KMS-11 (cell line): Measurements from ENCODE around the gene CNPY1.

Source experiments
- H2AFZ ChIP-seq: fragments of 200-600 bp; sonication (generic); 2 replicates; pipeline ENCODE4 v1.6.1; 2016; ENCODE audit warnings: antibody characterized with exemption, mixed run types, low read depth
- H3K27ac ChIP-seq: fragments of 200-600 bp; sonication (generic); 2 replicates; pipeline ENCODE4 v1.6.1; 2016; ENCODE audit warnings: mild to moderate bottlenecking, mixed run types
- H3K27me3 ChIP-seq: fragments of 200-600 bp; sonication (generic); 2 replicates; pipeline ENCODE4 v1.6.1; 2017; ENCODE audit warnings: mild to moderate bottlenecking, low read depth, mixed run types, moderate library complexity; ENCODE audit not compliant: insufficient read depth
- H3K36me3 ChIP-seq: fragments of 200-600 bp; sonication (generic); 2 replicates; pipeline ENCODE4 v1.6.1; 2017; ENCODE audit warnings: mild to moderate bottlenecking, mixed run types; ENCODE audit not compliant: insufficient read depth
- H3K4me1 ChIP-seq: fragments of 200-600 bp; sonication (generic); 2 replicates; pipeline ENCODE4 v1.6.1; 2016; ENCODE audit warnings: mild to moderate bottlenecking, low read depth, mixed run types; ENCODE audit not compliant: poor library complexity, severe bottlenecking
- H3K4me2 ChIP-seq: fragments of 200-600 bp; sonication (generic); 2 replicates; pipeline ENCODE4 v1.7.0; 2016; ENCODE audit warnings: mild to moderate bottlenecking, mixed run types
- H3K4me3 ChIP-seq: fragments of 200-600 bp; sonication (generic); IDR thresholded peaks from 2 replicates; pipeline ENCODE4 v1.6.1; 2017; ENCODE audit warnings: low read depth, low read length, mixed read lengths; ENCODE audit not compliant: insufficient read depth
- H3K79me2 ChIP-seq: fragments of 200-600 bp; sonication (generic); 2 replicates; pipeline ENCODE4 v1.6.1; 2016; ENCODE audit warnings: low read depth, mixed run types; ENCODE audit not compliant: insufficient read depth
- H3K9ac ChIP-seq: fragments of 200-600 bp; sonication (generic); 2 replicates; pipeline ENCODE4 v1.6.1; 2016; ENCODE audit warnings: mild to moderate bottlenecking, mixed run types
- H4K20me1 ChIP-seq: fragments of 200-600 bp; sonication (generic); 2 replicates; pipeline ENCODE4 v1.6.1; 2016; ENCODE audit warnings: mild to moderate bottlenecking, mixed run types; ENCODE audit not compliant: insufficient read depth
- TF ChIP-seq, protein P1 (sequence below): fragments of 200-600 bp; sonication (generic); conservative IDR thresholded peaks from 2 replicates; pipeline ENCODE4 v1.6.1; 2017; ENCODE audit warnings: low read depth, mild to moderate bottlenecking, antibody characterized with exemption, low read length, moderate library complexity, mixed read lengths

Gene CNPY1

DNA sequence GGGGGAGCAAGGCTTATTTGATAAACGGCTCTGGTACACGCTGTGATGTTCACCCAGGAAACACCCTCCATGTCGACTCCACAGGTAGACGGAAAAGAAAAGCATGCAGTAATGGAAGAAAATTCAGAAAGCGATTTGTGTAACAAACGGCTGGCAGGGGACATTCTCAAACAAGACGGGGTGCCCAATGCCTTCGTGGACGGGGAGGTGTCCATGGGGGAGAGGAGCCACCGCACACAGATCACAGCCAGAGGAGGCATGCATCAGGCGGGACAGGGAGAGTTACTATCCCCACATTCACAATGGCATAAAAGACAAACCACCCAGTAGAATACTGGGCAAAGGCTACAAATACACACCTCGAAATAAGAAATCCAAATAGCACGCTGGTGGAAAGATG is 20.1 kb downstream of the CNPY1 start:
- no peaks in the 10 kb centered on the region for H3K36me3 ChIP-seq
- TF ChIP-seq, protein P1, sequence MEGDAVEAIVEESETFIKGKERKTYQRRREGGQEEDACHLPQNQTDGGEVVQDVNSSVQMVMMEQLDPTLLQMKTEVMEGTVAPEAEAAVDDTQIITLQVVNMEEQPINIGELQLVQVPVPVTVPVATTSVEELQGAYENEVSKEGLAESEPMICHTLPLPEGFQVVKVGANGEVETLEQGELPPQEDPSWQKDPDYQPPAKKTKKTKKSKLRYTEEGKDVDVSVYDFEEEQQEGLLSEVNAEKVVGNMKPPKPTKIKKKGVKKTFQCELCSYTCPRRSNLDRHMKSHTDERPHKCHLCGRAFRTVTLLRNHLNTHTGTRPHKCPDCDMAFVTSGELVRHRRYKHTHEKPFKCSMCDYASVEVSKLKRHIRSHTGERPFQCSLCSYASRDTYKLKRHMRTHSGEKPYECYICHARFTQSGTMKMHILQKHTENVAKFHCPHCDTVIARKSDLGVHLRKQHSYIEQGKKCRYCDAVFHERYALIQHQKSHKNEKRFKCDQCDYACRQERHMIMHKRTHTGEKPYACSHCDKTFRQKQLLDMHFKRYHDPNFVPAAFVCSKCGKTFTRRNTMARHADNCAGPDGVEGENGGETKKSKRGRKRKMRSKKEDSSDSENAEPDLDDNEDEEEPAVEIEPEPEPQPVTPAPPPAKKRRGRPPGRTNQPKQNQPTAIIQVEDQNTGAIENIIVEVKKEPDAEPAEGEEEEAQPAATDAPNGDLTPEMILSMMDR, result no peak
- H3K27me3 ChIP-seq, result peaks cover 13% of the 10 kb centered on the region; the same call in 1 of the 2 replicates
- H4K20me1 ChIP-seq, result no peaks in the 10 kb centered on the region
- H3K9ac ChIP-seq, result no peak overlapping the region
- no peak overlapping the region for H3K4me2 ChIP-seq
- H3K4me1 ChIP-seq, result no peaks in the 10 kb centered on the region
- H2AFZ ChIP-seq, result no peak overlapping the region
- no peak overlapping the region for H3K27ac ChIP-seq
- no peaks in the 10 kb centered on the region for H3K79me2 ChIP-seq
- H3K4me3 ChIP-seq, result no peak overlapping the region

DNA sequence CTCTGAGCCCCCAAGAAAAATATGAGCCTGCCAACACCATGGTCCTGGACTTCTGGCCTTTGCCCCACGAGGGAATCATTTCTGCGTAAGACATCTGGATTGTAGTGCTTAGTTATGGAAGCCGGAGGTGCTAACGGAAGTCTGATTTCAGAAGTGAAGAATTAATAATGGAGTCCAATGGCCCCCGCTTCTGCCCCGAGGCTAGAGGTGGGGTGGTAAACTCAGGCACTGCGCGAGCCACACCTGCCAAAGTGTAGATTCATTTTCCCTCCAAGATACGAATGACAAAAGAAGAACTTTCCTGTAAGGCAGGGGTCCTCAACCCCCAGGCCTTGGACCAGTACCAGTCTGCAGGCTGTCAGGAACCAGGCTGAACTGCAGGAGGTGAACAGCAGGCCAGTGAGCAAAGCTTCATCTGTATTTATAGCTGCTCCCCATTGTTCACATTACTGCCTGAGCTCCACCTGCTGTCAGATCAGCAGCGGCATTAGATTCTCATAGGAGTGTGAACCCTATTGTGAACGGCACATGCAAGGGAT is 22.3 kb downstream of the CNPY1 start:
- Histone ChIP-seq H4K20me1 (no peaks in the 10 kb centered on the region), H3K4me3 (no peak overlapping the region), H3K27ac (no peak overlapping the region), H2AFZ (no peak overlapping the region), H3K4me2 (no peak overlapping the region), H3K27me3 (peaks cover 5% of the 10 kb centered on the region; the same call in 1 of the 2 replicates), H3K79me2 (no peaks in the 10 kb centered on the region), H3K36me3 (no peaks in the 10 kb centered on the region), H3K4me1 (no peaks in the 10 kb centered on the region), H3K9ac (no peak overlapping the region)
- TF ChIP-seq, protein P1, result no peak

DNA sequence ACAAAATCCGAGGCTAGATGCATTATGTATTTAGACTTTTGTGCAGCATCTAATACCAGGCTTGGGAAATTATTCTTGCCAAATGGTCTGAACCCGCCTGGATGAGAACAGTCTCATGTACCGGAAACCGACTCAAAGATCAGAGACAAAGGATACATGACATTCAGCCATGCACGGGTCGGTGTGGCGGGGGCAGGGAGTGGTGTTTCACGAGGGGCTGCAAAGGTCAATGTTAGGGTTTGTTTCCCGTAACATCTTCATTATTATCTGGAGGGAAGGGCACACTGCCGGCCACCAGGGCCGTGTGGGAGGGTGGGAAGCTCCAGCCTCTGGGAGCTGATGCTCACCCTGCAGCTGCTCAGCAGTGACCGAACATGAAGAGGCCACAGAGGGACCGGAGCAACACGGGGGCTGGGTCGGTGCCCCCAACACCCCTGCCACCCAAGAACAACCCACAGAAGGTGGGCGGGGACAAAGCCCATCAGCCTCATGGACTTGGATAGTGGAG is 23.1 kb downstream of the CNPY1 start:
- Histone ChIP-seq H2AFZ (no peak overlapping the region), H3K9ac (no peak overlapping the region), H3K4me3 (no peak overlapping the region), H3K79me2 (no peaks in the 10 kb centered on the region), H3K27ac (no peak overlapping the region), H3K4me2 (no peak overlapping the region), H3K27me3 (peaks cover 1% of the 10 kb centered on the region; the same call in 1 of the 2 replicates), H4K20me1 (no peaks in the 10 kb centered on the region), H3K4me1 (no peaks in the 10 kb centered on the region), H3K36me3 (no peaks in the 10 kb centered on the region)
- TF ChIP-seq, protein P1, result no peak

DNA sequence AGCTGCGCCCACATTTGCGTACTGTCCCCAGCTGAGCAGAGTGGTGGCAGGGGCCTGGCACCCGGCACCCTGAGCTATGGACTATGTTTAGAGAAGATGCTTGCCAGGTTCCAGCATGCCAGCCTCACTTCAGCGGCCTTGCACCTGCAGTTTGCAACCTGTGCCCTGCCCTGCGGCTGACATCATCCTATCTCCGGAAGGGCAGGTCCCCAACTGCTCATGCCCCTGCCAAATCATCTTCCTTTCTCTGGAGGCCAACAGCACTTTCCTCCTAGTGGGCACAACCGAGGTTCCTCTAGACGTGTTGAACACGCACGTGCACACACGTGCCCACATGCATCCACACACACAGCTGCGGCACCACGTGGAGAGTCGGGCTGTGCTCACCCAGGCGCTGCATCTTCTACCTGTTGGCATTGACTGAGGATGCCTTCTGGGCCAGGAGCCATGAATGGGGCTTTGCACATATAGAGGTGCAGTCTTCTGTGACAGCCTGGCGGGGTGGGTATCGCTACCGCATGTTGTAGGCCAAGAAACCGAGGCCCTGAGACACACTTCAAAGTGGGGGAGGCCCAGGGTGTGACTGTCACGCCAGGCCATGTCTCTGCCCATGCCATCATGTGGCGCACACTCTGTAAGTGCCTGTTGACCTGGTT is 24.5 kb downstream of the CNPY1 start:
- H3K27me3 ChIP-seq, result no peaks in the 10 kb centered on the region; the same call in 1 of the 2 replicates

More for the DNA sequence above, 24.5 kb downstream of the CNPY1 start:
- Histone ChIP-seq H3K79me2 (no peaks in the 10 kb centered on the region), H4K20me1 (no peaks in the 10 kb centered on the region), H3K4me1 (no peaks in the 10 kb centered on the region), H3K4me2 (no peak overlapping the region), H3K27ac (no peak overlapping the region), H3K9ac (no peak overlapping the region), H3K36me3 (no peaks in the 10 kb centered on the region), H2AFZ (no peak overlapping the region), H3K4me3 (no peak overlapping the region)
- TF ChIP-seq, protein P1, result no peak
